ENCODE results near the gene LBX1.

The LBX1 gene

GRCh38 chr10:101219139-101219945 is 9.9 kb downstream of the LBX1 start:
- H2AFZ ChIP-seq (ENCODE audit: insufficient read depth, low read length, poor library complexity) = no peak overlapping the region
- no peak overlapping the region for H4K12ac ChIP-seq (ENCODE audit: low read depth, low read length)
- no peaks in the 10 kb centered on the region for H3K36me3 ChIP-seq (ENCODE audit: control insufficient read depth in 1 of 2, insufficient read depth in 2 of 2, low read length in 2 of 2)
- no peak overlapping the region for H3K18ac ChIP-seq (ENCODE audit: low read length)
- no peak overlapping the region for H4K91ac ChIP-seq (ENCODE audit: low read depth, low read length)
- no peak overlapping the region for H2BK12ac ChIP-seq (ENCODE audit: low read length)
- H3K79me1 ChIP-seq (ENCODE audit: low read length) = no peaks in the 10 kb centered on the region
- no peak overlapping the region for H3K23ac ChIP-seq (ENCODE audit: low read length)
- no peak overlapping the region for H3K4me3 ChIP-seq (ENCODE audit: low read depth, low read length)
- H2AK5ac ChIP-seq (ENCODE audit: low read length) = no peak overlapping the region
- H4K8ac ChIP-seq (ENCODE audit: low read depth, low read length) = no peak overlapping the region
- H3K9ac ChIP-seq (ENCODE audit: low read length) = no peak overlapping the region
- no peak overlapping the region for H2BK120ac ChIP-seq (ENCODE audit: insufficient read depth, low read length, poor library complexity)
- H3K14ac ChIP-seq (ENCODE audit: low read length) = no peak overlapping the region
- H3K27me3 ChIP-seq (ENCODE audit: insufficient read depth, low read length) = peaks cover 91% of the 10 kb centered on the region
- WGBS (ENCODE audit: extremely low coverage, insufficient coverage, insufficient read length) = no CpG with 5 or more reads among the region's 26 CpGs
- no peak overlapping the region for H3K4me2 ChIP-seq (ENCODE audit: low read length)
- H3K27ac ChIP-seq (ENCODE audit: low read depth, low read length) = no peak overlapping the region
- peaks cover 2 to 5% of the 10 kb centered on the region in 2 experiments for H3K4me1 ChIP-seq (ENCODE audit: control insufficient read depth in 1 of 2, insufficient read depth in 2 of 2, low read length in 2 of 2)
- no peaks in the 10 kb centered on the region for H3K79me2 ChIP-seq (ENCODE audit: control insufficient read depth, insufficient read depth, low read length, poor library complexity)
- no peak overlapping the region for H2BK5ac ChIP-seq (ENCODE audit: low read depth, low read length, poor library complexity)
- DNase-seq = no peak
- H3K9me3 ChIP-seq (ENCODE audit: insufficient read depth, low read depth, low read length) = peaks cover 23% of the 10 kb centered on the region
- no peak overlapping the region for H3K4ac ChIP-seq (ENCODE audit: low read depth, low read length)

DNA sequence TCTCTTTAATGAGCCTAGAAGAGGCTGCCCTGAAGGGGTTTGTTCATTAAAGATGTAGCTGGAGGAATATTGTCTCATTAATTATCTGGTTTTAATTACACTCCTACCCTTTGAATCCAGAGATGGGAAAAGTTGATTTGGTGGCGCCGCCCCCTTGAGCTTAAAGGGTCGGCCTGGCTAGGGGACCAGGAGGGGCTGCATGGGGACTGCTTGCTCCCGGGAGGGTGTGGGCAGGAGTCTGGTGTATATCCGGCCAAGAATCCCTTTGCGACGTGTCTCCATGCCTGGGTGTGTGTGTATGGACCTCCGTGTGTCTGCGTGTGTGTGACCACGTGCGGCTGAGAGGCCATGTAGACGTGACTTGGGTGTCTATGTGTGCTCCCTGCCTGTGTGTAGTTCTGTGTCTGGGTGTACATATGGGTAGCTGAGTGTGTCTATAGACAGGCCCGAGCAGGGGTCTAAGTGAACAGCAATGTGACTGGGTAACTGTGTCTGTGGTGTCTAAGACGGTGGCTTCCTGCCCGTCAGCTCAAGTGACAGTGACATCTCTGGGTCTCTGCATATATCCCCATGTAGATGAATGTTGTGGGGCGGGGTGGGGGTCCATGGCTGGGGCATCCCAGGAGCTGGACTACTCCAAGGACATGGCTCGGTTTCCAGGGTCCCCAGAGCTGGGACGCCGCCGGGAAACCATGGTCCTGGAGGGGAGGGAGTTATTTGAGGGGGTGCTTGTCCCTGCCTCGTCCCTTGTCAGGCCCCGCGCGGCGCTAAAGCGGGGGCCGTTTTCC is 10.7 kb downstream of the LBX1 start:
- H3K36me3 ChIP-seq (ENCODE audit: control insufficient read depth in 1 of 2, insufficient read depth in 2 of 2, low read length in 2 of 2) = no peaks in the 10 kb centered on the region
- no peak overlapping the region for H4K8ac ChIP-seq (ENCODE audit: low read depth, low read length)
- H3K79me2 ChIP-seq (ENCODE audit: control insufficient read depth, insufficient read depth, low read length, poor library complexity) = no peaks in the 10 kb centered on the region
- no peak overlapping the region for H3K23ac ChIP-seq (ENCODE audit: low read length)
- H2BK12ac ChIP-seq (ENCODE audit: low read length) = no peak overlapping the region
- H3K4me2 ChIP-seq (ENCODE audit: low read length) = no peak overlapping the region
- no peak overlapping the region for H2AK5ac ChIP-seq (ENCODE audit: low read length)
- H3K79me1 ChIP-seq (ENCODE audit: low read length) = no peaks in the 10 kb centered on the region
- no CpG with 5 or more reads among the region's 27 CpGs for WGBS (ENCODE audit: extremely low coverage, insufficient coverage, insufficient read length)
- no peak overlapping the region for H3K14ac ChIP-seq (ENCODE audit: low read length)
- H3K27ac ChIP-seq (ENCODE audit: low read depth, low read length) = no peak overlapping the region
- H3K4me1 ChIP-seq (ENCODE audit: control insufficient read depth in 1 of 2, insufficient read depth in 2 of 2, low read length in 2 of 2) = peaks cover 2 to 5% of the 10 kb centered on the region in 2 experiments
- no peak overlapping the region for H4K91ac ChIP-seq (ENCODE audit: low read depth, low read length)
- H4K12ac ChIP-seq (ENCODE audit: low read depth, low read length) = no peak overlapping the region
- H3K18ac ChIP-seq (ENCODE audit: low read length) = no peak overlapping the region
- H3K4me3 ChIP-seq (ENCODE audit: low read depth, low read length) = no peak overlapping the region
- no peak for DNase-seq
- H2BK120ac ChIP-seq (ENCODE audit: insufficient read depth, low read length, poor library complexity) = no peak overlapping the region
- H3K9me3 ChIP-seq (ENCODE audit: insufficient read depth, low read depth, low read length) = peaks cover 20% of the 10 kb centered on the region
- peaks cover 89% of the 10 kb centered on the region for H3K27me3 ChIP-seq (ENCODE audit: insufficient read depth, low read length)
- no peak overlapping the region for H2BK5ac ChIP-seq (ENCODE audit: low read depth, low read length, poor library complexity)
- no peak overlapping the region for H3K9ac ChIP-seq (ENCODE audit: low read length)
- H2AFZ ChIP-seq (ENCODE audit: insufficient read depth, low read length, poor library complexity) = no peak overlapping the region
- H3K4ac ChIP-seq (ENCODE audit: low read depth, low read length) = no peak overlapping the region

DNA sequence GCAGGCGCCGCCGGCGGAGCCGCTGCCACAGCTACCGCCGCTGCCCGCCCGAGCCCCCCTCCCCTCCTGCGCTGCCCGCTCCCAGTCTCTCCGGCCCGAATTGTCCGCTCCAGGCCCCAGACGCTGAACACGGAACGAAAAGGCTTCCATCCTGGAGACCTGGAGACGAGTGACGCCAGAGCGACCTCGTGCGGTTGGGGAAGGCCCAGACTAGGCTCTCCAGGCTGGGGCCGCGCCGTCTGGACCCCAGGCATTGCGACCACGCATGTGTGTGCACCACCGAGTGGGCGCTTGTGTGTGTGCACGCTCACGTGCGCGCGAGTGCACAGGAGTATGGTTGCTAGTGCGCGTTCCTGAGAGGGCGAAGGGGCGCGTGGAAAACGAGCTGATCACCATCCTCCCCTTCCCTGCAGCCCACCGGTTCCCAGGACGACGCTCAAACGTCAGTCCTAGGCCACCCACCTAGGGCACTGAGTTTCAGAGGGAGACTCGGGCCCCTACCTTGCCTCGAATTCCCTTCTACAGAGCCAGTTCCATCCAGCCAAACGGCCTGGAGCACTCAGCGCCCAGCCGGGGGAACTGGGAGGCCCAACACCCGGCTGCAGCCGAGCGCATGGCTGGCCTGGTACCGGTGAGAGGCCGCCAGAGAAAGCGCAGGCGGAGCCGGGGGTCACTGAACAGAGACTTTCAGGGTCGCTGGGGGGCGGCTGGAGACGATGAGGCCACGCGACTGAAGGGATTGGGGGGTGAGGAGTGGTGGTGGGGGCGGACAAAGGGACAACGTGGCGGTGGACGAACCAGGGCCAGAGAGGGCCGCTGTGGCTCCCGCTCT is 11.6 kb downstream of the LBX1 start:
- Histone ChIP-seq H3K79me1 (ENCODE audit: low read length) (no peaks in the 10 kb centered on the region), H3K9ac (ENCODE audit: low read length) (no peak overlapping the region), H3K4me3 (ENCODE audit: low read depth, low read length) (no peak overlapping the region), H2AFZ (ENCODE audit: insufficient read depth, low read length, poor library complexity) (no peak overlapping the region), H2BK120ac (ENCODE audit: insufficient read depth, low read length, poor library complexity) (no peak overlapping the region), H4K91ac (ENCODE audit: low read depth, low read length) (no peak overlapping the region), H2BK5ac (ENCODE audit: low read depth, low read length, poor library complexity) (no peak overlapping the region), H3K23ac (ENCODE audit: low read length) (no peak overlapping the region), H3K4me2 (ENCODE audit: low read length) (peak overlapping the region; percentile 51), H3K14ac (ENCODE audit: low read length) (no peak overlapping the region), H3K27me3 (ENCODE audit: insufficient read depth, low read length) (peaks cover 80% of the 10 kb centered on the region), H3K79me2 (ENCODE audit: control insufficient read depth, insufficient read depth, low read length, poor library complexity) (no peaks in the 10 kb centered on the region), H3K4me1 (ENCODE audit: control insufficient read depth in 1 of 2, insufficient read depth in 2 of 2, low read length in 2 of 2) (peaks cover 2 to 5% of the 10 kb centered on the region in 2 experiments), H3K36me3 (ENCODE audit: control insufficient read depth in 1 of 2, insufficient read depth in 2 of 2, low read length in 2 of 2) (no peaks in the 10 kb centered on the region), H4K8ac (ENCODE audit: low read depth, low read length) (no peak overlapping the region), H3K9me3 (ENCODE audit: insufficient read depth, low read depth, low read length) (peaks cover 14% of the 10 kb centered on the region), H4K12ac (ENCODE audit: low read depth, low read length) (no peak overlapping the region), H3K27ac (ENCODE audit: low read depth, low read length) (no peak overlapping the region), H3K4ac (ENCODE audit: low read depth, low read length) (no peak overlapping the region), H2AK5ac (ENCODE audit: low read length) (no peak overlapping the region), H2BK12ac (ENCODE audit: low read length) (no peak overlapping the region), H3K18ac (ENCODE audit: low read length) (no peak overlapping the region)
- DNase-seq = peak in 1 of 2 donors; percentile 53
- WGBS (ENCODE audit: extremely low coverage, insufficient coverage, insufficient read length) = no CpG with 5 or more reads among the region's 68 CpGs

- H2BK5ac ChIP-seq (ENCODE audit: low read depth, low read length, poor library complexity) = no peak overlapping the region
- H3K79me1 ChIP-seq (ENCODE audit: low read length) = no peaks in the 10 kb centered on the region
- no peak for DNase-seq
- no peak overlapping the region for H3K4me3 ChIP-seq (ENCODE audit: low read depth, low read length)
- peaks cover 78% of the 10 kb centered on the region for H3K27me3 ChIP-seq (ENCODE audit: insufficient read depth, low read length)
- no peaks in the 10 kb centered on the region for H3K79me2 ChIP-seq (ENCODE audit: control insufficient read depth, insufficient read depth, low read length, poor library complexity)
- no peak overlapping the region for H4K8ac ChIP-seq (ENCODE audit: low read depth, low read length)
- H3K9me3 ChIP-seq (ENCODE audit: insufficient read depth, low read depth, low read length) = peaks cover 14% of the 10 kb centered on the region
- no peak overlapping the region for H3K4ac ChIP-seq (ENCODE audit: low read depth, low read length)
- no peak overlapping the region for H2BK12ac ChIP-seq (ENCODE audit: low read length)
- no CpG with 5 or more reads among the region's 21 CpGs for WGBS (ENCODE audit: extremely low coverage, insufficient coverage, insufficient read length)
- no peak overlapping the region for H2BK120ac ChIP-seq (ENCODE audit: insufficient read depth, low read length, poor library complexity)
- peaks cover 2 to 5% of the 10 kb centered on the region in 2 experiments for H3K4me1 ChIP-seq (ENCODE audit: control insufficient read depth in 1 of 2, insufficient read depth in 2 of 2, low read length in 2 of 2)
- no peak overlapping the region for H3K9ac ChIP-seq (ENCODE audit: low read length)
- no peak overlapping the region for H3K23ac ChIP-seq (ENCODE audit: low read length)
- H4K12ac ChIP-seq (ENCODE audit: low read depth, low read length) = no peak overlapping the region
- H3K14ac ChIP-seq (ENCODE audit: low read length) = no peak overlapping the region
- H2AFZ ChIP-seq (ENCODE audit: insufficient read depth, low read length, poor library complexity) = no peak overlapping the region
- H3K18ac ChIP-seq (ENCODE audit: low read length) = no peak overlapping the region
- H3K27ac ChIP-seq (ENCODE audit: low read depth, low read length) = no peak overlapping the region
- H2AK5ac ChIP-seq (ENCODE audit: low read length) = no peak overlapping the region
- no peak overlapping the region for H4K91ac ChIP-seq (ENCODE audit: low read depth, low read length)
- H3K4me2 ChIP-seq (ENCODE audit: low read length) = peak overlapping the region; percentile 51
- peaks cover 0 to 1% of the 10 kb centered on the region in 2 experiments for H3K36me3 ChIP-seq (ENCODE audit: control insufficient read depth in 1 of 2, insufficient read depth in 2 of 2, low read length in 2 of 2)
These were observed 12.2 kb downstream of the LBX1 start for GRCh38 chr10:101217044-101217425.

All from trophoblast cell (in vitro differentiated cells and primary cell).